NCI-H526 (cell line): Measurements from ENCODE around the gene TTC7B.
A peak's percentile ranks its signal among the peaks of the same experiment; 100 is the strongest.
"Not testable (repeated sequence)": the region's sequence is repeated elsewhere in the genome, so short reads cannot be mapped to it uniquely, and the experiment has no call there.

ENCODE experiments used
- DNase-seq, 2 experiments: peaks; one replicate each; lab custom pipeline; 2025; lab: John Stamatoyannopoulos, UW

TTC7B gene

GRCh38 chr14:90830931-90831701 is 14.9 kb upstream of the TTC7B start:
- no peak for DNase-seq

DNA sequence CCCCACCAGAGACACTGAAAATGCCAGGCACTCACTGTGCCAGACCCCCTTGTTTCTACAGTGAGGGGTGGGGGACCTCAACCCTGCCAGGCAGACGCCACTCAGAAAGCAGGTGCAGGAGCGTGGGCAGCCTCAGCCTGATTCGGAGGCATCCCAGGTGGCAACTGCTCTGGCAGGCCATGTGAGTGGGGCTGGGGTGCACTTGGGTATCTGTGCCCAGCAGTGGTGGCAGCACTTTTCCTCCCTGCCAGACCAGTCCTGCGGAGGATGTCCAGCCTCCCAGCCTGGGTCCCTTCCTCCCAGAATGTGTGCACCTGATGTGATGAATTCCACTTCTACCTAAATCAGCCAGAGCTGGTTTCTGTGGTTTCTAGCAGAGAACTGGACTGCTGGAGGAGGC is 13.4 kb upstream of the TTC7B start:
- no peak for DNase-seq

DNA sequence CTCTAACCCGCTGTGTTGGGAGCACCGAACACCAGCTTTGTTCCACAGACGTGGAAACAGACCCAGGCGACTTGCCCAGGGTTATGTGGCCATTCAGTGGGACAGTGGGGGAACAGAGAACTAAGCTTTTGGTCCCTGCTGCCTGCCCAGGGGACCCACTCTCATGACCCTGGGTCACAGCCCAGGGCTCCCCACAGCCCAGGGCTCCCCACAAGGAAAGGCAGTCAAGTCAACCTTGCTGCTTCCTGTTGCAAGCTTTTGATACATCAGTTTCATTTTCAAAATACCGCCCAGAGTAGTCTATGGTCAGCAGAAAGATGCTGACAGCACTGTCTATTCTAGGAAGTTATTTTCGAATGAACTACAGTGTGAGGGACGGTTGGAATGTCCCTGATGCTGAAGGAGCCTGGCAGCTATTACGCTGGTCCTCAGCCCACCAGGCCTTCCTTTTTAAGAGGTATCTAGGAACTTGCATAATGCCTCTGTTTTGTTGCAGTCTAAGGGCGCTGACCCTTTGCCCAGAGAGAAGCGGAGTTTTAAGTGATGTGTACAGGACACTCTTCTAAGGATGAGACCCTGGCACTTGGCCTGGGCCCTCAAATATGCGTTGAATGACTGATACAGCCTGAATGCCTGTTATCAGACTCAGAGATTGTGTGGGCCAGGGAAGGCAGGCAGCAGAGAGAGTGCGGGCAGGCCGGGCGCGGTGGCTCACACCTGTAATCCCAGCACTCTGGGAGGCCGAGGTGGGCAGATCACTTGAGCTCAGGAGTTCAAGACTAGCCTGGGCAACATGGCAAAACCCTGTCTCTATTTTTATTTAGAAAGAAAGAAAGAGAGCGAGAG is 12.6 kb upstream of the TTC7B start:
- DNase-seq = no peak

GRCh38 chr14:90827919-90828610 is 11.8 kb upstream of the TTC7B start:
- peak; percentile 49 to 95 for DNase-seq

- not testable (repeated sequence) for DNase-seq
Observed at GRCh38 chr14:90823542-90823941, 7.3 kb upstream of the TTC7B start.

GRCh38 chr14:90820958-90821357 is 4.7 kb upstream of the TTC7B start:
- DNase-seq = no peak

DNA sequence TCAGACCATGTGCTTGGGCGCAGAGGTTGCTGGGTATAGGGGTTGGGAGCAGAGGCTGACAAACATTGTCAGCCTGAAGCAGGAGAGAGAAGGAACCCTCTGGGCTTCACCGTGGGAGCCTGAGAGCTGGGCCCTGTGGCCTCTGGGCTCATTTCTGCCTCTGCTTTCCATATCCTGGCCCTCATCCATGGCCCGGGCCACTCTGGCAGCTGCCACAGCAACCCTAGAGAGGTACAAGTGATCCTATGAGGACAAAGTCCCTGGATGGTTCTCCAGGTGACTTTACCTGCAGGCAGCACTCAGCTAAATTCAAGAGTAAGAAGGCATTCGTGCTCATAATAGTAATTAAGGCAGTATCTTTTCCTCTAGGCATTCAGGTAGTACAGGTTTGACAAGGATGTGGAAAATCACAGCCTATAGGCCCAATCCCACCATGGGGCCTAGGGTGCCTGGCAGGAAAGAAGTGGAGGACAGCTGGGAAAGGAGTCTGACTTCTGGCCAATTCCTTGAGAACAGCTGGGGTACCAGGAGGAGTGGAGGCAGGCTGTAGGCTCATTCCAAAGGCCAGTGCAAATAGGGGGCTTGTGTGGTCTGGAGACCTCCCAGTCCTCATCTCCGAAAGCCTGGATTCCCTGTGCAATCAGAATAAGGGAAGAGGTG is 3.6 kb upstream of the TTC7B start:
- no peak for DNase-seq

DNA sequence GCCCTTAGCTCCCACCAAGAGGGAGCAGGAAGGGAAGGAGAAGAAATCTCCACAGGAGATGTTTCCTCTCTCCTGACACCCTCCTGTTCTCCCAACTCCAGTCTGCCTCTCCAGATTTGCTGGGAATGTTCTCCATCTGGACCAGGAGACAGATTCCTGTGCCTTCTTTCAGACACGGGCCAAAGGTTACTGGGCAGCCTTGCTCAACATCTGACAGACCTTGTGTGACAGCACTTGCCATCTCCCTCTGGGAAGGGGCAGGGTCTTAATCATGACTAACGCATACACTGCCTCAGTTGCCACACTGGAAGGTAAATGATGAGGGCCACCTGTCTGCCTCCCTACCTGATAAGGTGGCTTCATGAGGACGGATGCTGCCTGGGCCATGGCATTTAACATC is 2.5 kb upstream of the TTC7B start:
- no peak for DNase-seq

DNA sequence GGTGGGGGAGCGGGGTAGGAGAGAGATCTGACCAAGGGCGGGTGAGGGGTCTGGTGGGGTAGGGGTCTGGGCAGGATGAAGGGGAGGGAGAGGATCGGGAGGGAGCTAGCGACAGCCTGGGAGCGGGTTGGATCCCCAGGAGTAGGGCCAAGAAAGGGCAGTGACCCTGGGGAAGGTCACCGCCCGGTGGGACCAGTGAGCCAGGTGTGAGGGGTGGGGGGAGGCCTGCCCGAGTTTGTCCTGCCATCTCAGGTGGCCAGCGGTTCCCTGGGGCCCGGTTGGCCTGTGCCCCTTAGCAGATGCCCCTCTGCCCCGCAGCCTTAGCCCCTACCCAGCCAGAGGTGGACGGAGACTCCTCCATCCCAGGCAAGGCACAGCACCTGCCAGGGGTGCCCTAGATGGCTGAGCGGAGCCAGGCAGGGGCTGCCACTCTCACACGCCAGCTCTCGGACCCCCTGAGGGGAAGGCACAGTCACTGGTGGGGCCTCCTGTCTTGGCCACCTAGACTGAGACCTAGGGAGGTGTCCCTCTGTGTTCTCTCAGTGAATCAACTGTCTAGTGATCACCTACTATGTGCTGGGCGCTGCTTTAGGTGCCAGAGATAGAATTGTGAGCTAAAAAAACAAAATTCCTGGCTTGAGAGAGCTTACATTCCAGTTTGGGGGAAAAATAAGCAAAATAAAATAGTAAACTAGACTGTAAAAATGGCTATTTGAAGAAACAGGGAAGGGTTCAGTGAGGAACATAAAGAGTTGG is 629 bp upstream of the TTC7B start:
- DNase-seq = peak in 1 of 2 experiments; percentile 27

- DNase-seq = peak in 1 of 2 experiments; percentile 29
Observed at GRCh38 chr14:90815572-90815821, 733 bp downstream of the TTC7B start.

GRCh38 chr14:90814806-90815571 is 1.2 kb downstream of the TTC7B start:
- peak in 1 of 2 experiments; percentile 31 for DNase-seq

- DNase-seq = no peak
Observed at GRCh38 chr14:90813442-90813841, 2.8 kb downstream of the TTC7B start.

DNA sequence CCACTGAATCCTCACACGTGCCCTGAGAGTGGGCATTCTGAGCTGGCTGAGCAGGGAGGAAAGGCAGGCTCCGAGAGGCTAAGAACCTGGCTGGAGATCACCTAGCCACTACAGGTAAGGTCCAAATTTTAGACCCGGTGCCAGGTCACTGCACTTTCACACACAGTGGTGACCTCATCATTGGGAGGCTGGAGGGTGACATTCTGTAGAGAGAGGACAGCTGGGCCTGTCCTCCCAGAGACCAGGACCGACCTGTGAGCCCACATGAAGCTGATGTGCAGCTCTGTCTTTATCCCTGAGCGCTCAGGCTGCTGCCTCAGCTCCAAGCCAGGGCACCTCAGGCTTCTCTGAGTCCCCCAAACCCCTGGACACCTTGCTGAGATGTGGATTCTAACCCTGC is 4.1 kb downstream of the TTC7B start:
- DNase-seq = no peak

DNA sequence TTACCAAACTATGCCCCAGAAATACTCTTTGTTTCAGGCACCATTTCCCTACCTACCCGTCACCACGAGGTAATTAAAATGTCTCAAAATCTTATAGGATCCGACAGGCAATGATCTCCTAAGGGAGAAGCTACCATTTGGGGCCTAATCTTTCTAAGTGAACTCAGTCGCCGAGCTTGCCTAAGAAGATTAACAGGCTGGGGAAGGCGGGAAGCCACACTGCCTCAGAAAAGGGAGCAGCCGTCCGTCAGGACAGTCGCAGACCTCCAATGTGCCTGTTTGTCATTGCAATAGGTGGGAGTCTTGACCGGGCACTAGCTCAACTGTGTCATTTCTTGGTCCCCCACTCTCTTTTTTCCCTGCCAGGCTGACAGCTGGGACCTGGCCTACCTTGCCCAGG is 4.6 kb downstream of the TTC7B start:
- no peak for DNase-seq

- DNase-seq = no peak
Observed at GRCh38 chr14:90810806-90811205, 5.4 kb downstream of the TTC7B start.

DNA sequence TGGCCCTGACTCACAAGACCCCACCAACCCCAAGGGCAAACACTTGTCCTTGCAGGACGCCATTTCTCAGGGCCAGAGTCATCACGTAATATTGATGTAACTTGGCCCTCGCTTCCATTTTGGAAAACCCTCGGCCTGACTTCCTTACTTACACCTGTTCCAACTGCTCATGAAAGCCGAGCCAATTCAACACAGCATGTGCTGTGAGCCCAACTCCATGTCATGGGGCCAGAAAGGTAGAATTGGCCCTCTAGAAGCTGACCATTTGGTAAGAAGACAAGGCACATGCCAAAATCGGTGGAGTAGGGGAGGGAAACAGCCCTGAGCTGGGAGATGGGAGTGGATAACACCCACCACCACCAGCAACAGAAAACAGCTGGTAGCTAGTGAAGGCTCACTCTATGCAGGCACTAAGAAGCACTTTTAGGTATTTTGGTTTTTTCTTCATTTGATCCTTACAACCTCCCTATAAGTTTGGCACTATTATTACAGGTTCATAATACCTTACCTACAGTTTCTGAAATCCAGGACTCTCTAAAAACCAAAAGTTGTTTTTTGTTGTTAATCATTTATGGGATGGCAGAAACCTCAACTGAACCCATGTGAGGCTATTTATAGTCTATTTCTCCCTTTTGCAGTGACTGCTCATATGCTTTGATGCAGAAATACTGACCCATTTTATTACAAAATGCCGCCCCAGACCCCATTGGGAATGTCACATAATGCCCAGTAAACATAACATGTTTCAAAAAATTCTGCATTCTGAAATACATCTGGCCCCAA is 6.5 kb downstream of the TTC7B start:
- DNase-seq = no peak

DNA sequence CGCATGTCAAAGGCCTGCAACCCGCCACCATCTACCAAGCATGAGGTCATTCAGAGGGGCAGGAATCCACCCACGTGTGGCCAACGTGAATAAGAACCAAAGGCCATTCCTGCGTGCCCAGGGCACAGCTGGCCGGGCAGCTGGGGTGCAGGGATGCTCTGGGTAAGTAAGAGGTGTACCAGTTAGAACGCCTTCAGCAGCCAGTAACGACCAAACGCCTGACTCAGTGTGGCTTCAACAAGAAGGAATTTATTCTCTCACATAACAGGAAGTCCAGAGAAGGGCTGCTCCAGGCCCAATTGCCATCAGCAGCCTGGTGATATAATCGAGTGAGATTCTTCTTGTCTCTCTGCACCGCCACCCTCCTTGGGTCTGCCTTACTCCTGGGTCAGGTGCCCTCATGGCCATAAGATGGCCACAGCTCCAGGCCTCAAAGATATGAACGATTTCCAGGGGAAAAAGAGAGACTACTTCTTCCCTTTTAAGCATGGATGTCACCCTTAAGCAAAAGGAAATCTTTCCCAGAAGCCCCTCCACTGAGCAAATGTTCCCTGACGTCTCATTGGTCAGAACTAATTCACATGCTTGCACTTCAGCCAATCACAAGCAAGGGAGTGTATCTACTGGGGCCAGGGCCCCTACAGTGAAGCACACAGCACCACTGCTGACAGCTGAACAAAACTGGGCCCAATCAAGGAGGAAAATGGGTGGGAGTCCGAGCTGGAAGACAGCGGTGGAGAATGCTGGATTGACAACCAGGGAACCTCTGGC is 7.3 kb downstream of the TTC7B start:
- no peak for DNase-seq

GRCh38 chr14:90807060-90807459 is 9.2 kb downstream of the TTC7B start:
- DNase-seq = no peak
